GM19467 (cell line): ENCODE results near the gene ZCCHC14.
A peak's percentile ranks its signal among the peaks of the same experiment; 100 is the strongest.

Experiments used
- ATAC-seq: cut with Tn5 transposase; IDR thresholded peaks from one replicate; pipeline ENCODE4 v1.9.1; 2021; ENCODE audit warnings: mild to moderate bottlenecking, moderate library complexity; ENCODE audit not compliant: unreplicated experiment

The ZCCHC14 gene

DNA sequence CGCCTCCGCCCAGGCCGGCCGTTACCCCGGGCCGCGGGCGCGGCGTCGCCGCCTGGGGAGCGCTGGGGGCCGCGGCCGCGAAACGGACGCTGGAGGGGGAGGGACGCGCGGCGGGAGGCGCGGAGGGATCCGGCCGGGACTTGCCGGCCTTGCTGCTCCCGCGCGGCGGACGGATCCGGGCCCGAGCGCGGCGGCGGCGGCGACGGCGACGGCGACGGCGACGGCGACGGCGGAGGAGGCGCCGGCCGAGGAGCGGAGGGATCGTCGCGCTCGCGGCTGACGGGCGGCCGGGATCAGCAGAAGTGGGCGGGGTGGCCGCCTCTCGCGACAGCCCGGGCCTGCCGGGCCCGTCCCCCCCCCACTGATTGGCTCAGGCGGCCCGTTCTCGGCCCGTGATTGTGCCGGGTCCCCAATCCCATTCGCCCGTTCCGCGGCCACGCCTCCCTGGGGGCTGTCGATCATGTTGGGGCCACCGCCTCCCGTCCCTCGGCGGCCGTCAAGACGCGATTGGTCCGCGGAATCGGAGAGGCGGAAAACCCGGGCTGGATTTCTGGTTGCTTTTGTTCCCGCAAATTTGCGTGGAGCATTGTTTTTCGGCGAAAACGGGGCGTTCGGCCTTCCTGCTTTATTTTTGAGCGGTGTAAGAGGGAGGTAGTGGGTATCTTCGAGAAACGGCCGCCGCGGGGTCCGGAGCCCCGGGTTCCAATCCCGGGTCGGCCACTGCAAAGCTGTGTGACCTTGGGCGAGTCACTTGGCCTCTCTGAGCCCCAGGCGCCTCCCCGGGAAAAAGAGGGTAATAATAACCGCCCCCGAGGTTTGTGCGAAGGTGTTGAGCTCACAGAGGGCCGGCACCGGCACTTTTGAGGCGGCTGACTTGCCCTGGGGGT is at the start of gene ZCCHC14:
Gene ZCCHC14 (minus strand): TSS at position 304 of the 887 bp plus-strand sequence. CDS start 786 bp downstream, outside the sequence.
- peak; percentile 90 for ATAC-seq

DNA sequence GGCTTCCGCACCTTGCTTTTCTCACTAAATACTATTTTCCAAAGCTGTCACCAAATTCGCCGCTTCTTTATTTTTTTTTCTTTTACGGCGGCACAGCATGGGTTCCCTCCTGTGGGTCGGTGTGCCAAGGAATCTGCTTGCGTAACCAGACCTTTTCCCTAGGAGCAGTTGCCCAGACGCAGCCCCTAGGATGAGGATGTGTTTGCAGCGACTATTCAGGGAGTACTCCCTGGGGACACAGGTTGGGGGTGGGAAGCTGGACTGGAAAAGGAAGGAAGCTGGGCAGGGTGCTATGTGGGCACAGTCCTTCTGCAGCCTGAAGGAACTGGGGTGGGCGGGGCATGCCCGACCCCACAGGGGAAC is 49.0 kb upstream of the ZCCHC14 start:
- ATAC-seq = no peak

DNA sequence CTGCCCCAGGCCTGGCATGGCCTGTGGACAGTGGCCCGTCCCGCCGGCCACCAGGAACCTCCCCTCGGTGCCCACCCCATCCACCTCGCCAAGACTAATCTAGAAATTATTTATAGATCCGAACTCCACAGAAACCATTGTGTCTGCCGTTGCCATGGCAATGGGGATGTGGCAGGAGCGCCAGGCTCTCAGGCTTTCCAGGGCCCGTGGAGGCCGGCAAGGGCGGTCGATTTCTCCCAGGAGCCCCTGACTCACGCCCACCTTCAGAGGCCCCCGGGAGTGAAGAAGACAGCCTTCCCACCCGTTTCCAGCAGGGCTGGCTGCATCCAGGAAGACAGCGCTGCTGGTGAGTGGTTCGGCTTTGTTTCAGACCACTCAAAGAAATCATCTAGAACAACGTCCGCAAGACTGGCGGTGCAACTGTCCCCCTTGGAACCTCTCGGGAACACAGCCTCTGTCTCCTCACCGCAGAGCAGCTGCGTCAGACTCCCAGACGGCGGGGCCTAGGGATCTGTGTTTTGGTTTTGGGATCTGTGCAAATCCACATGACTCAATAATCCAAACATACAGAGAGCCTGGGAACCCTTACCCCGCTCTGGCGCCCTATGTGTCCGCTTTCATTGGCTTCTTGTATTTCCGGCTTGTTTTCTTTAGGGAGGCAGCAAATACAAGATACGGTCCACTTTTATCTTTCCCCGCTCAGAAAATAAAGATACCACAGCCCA is 48.5 kb upstream of the ZCCHC14 start:
- no peak for ATAC-seq

DNA sequence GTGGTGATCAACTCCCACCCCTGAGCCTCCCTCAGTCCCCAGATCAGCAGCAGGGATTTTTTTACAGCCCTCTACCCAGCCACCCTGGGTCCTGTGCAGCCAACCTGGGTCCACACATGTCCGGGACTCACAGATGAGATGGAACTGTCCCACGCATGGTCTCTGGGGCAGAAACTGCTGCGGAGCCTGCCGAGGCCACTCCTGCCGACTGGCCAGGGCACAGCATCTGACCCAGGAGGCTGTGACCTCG is 48.0 kb upstream of the ZCCHC14 start:
- ATAC-seq = no peak

DNA sequence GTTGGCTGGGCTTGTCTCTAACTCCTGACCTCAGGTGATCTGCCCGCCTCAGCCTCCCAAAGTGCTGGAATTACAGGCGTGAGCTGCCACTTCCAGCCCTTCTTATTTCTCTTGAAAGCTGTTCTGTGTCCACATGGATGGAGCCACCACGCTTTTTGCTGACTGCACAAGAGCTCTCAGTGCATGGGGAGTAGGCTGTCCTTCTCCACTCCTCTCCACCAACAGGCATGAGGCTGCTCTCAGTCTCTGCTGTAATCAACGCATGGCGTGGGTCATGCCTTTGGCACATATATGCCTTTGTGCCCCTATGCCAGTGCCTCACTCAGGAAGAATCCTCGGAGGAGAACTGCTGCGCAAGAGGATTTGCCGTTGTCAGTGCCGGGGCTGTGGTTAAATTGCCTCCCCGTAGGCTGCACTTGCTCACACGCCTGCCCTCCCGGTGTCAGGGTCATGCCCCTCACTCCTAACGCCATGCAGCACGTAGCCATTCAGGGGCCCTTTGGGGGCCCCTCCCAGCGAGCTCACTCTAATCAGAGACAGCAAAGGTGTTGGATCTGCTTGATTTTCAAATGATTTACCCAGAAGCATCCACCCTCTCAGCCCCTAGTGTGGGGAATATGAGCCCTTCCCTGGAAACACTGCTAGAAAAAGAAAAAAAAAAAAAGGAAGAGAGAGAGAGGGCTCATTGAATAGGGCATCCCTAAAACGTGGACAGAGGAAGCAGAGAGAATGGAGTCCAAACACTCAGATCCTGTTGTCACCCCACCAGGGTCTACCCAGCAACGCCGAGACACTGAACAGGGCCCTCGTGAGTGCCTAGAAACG is 47.5 kb upstream of the ZCCHC14 start:
- no peak for ATAC-seq

DNA sequence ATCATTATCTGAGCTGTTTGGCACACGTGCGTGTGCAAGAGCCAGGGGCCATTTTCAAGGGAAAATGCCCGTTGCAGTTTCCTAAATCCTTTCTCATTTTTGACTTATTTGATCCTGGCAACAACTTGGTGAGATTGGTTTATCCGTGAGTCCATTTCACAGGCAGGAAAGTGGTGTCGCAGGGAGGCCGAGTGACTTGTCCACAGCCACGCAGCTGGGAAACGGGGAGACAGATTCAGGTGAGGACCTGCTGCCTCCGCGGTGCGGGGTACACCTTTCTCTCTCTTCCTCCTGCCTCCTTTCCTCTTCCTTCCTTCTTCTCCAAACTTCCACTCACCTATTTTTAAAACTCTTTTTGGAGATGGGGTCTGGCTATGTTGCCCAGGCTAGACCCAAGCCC is 46.3 kb upstream of the ZCCHC14 start:
- no peak for ATAC-seq

DNA sequence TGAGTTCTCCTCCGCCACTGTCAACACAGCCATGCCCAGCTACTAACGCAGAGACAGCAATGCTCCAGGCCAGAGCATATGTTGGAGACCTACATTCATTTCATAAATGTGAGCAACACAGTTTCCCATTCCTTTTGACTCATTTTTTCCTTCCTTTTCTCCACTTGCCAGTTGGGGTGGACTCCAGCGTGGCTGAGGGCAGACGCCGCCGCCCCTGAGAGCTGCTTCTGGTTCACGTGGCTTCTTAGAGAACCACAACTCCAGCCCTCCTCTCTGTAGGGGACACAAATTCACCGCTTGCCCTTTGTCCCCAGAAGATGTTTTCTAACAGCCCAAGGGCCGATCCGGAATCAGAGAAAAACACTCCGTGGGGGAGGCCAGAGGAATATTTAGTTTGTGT is 45.8 kb upstream of the ZCCHC14 start:
- no peak for ATAC-seq

DNA sequence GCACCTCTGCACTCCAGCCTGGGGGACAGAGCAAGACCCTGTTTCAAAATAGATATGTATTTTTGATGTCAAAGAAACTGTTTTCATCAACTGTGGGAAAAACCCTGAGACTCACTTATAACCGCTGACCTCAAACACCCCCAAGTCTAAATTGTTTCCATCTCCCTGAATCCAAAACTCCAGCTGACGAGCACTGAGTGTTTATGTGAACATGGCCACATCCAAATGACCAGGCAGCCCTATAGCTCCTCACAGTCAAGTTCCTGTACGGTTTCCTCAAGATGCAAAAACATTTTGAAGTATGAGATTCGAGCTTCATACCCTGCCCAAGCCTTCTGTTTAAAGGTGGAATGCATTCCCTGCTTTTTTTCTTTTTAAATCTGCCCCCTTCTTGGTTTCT is 45.3 kb upstream of the ZCCHC14 start:
- ATAC-seq = no peak

DNA sequence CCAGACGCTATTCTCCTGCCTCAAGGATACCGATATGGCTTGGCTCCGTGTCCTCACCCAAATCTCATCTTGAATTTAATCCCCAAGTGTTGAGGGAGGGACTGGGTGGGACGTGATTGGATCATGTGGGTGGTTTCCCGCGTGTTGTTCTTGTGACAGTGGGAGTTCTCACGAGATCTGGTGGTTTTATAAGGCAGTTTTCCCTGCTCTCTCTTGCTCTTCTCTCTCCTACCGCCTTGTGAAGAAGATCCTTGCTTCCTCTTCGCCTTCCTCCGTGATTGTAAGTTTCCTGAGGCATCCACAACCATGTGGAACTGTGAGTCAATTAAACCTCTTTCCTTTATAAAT is 43.9 kb upstream of the ZCCHC14 start:
- no peak for ATAC-seq

DNA sequence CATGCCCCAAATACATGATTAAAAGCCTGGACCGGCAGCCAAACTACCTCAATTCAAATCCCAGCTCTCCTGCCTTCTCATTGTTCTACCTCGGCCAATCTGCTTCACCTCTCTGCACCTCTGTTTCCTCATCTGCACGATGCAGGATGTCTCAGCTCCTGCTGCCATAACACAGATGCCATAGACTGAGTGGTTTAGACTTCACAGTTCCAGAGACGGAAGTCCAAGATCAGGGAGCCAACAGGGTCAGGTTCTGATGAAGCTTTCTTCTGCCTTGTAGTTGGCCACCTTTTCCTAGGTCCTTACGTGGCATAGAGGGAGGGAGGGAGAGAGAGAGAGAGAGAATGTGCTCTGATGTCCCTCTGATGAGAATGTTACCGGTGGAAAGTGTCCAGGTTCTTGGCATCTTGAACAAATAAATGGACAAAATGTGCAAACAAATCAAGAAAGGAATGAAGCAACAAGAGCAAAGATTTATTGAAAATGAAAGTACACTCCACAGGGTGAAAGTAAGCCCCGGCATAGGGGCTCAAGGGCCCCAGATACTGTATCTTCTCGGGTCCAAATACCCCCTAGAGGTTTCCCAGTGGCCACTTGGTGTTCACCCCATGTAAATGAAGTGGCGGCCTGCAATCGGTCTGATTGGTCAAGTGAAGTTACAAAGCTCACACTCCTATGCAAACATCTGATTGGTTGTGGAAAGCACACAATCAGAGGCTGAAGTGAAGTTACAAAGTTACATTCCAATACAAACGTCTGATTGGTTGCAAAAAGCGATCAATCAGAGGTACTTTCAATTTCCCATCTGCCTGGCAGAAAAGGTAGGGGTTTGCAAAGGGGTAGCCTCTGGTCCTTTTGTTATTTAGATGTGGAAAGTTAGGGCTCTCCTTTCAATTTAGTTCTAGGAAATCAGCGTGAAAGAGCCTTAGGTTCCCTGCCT is 43.3 kb upstream of the ZCCHC14 start:
- no peak for ATAC-seq

DNA sequence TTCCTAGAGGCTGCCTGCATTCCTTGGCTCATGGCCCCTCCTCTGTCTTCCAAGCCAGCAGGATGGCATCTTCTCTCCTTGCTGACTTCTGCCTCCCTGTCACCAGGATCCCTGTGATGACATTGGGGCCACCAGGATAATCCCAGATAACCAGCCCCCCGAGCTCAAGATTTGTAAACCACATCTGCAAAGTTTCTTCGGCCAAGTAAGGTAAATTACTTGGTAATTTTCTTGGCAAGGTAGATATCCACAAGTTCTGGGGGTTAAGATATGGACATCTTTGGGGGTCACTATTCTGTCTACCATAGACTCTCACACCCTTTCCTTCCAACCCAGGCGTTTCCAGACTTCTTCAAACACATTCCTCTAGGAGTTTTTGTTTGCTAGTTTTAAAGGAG is 42.6 kb upstream of the ZCCHC14 start:
- ATAC-seq = no peak

DNA sequence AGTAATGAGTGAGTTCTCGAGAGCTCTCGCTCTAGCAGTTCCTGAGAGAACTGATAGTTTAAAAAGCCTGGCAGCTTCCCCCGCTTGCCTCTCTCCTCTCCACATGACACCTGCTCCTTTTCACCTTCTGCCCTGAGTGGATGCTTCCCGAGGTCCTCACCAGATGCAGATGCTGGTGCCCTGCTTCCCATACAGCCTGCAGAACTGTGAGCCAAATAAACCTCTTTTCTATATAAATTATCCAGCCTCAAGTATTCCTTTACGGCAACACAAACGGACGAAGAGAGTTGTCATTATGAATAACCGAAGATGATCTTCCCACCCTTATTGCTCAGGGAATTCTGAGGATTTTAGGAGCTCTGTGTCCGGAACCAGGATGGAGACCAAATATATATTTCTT is 41.9 kb upstream of the ZCCHC14 start:
- ATAC-seq = no peak

DNA sequence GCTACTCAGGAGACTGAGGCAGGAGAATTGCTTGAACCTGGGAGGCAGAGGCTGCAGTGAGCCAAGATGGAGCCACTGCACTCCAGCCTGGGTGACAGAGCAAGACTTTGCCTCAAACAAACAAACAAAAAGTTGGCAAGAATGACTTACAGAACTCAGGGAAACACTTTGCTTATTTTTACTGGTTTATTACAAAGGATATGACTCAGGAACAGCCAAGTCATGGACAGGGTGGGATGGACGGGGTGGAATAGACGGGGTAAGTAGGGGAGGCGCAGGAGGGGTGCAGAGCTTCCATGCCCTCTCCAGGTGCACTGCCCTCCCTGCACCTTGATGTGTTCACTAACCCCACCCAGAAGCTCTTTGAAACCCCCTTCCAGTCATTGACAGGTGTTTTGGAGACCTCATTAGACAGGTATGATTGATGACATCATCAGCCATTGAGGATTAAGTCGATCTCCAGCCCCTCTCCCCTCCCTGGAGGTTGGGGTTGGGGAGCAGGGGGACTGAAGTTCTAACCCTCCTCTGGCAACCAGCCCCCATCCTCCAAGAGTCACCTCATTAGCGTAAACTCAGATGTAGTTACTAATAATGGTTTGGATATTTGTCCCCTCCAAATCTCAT is 41.3 kb upstream of the ZCCHC14 start:
- ATAC-seq = no peak

DNA sequence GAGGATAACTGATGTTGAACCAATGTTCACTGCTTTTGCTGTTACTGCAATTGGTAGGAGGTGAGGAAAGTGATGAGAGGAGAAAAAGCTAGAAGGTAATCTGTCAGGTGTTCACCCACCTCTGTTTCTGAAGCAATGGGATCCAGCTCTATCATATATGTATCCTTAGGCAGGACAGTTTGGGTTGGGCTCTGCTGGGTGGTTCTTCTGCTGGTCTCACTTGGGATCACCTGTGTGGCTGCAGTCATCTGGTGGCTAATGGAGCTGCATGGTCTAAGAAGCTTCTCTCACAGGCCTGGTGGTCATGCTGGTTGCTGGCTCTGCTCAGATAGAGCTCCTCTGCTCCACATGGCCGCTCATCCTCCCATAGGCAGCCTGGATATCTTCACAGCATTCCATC is 40.2 kb upstream of the ZCCHC14 start:
- ATAC-seq = no peak

DNA sequence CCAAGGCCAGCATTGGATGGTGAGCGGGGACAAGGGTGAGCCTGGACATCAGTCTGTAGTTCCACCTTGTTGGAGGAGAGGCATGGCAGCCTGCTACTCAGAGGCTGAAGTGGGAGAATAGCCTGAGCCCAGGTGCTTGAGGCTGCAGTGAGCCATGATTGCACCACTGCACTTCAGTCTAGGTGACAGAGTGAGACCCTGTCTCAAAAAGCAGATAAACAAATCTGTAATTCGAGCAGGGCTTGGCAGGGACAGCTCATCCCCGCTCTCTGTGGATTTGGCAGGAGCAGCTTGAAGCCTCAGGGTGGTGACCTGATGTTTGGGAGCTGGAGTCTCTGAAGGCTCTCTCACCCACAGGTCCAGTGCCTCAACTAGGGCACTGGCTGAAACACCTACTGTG is 38.6 kb upstream of the ZCCHC14 start:
- no peak for ATAC-seq

DNA sequence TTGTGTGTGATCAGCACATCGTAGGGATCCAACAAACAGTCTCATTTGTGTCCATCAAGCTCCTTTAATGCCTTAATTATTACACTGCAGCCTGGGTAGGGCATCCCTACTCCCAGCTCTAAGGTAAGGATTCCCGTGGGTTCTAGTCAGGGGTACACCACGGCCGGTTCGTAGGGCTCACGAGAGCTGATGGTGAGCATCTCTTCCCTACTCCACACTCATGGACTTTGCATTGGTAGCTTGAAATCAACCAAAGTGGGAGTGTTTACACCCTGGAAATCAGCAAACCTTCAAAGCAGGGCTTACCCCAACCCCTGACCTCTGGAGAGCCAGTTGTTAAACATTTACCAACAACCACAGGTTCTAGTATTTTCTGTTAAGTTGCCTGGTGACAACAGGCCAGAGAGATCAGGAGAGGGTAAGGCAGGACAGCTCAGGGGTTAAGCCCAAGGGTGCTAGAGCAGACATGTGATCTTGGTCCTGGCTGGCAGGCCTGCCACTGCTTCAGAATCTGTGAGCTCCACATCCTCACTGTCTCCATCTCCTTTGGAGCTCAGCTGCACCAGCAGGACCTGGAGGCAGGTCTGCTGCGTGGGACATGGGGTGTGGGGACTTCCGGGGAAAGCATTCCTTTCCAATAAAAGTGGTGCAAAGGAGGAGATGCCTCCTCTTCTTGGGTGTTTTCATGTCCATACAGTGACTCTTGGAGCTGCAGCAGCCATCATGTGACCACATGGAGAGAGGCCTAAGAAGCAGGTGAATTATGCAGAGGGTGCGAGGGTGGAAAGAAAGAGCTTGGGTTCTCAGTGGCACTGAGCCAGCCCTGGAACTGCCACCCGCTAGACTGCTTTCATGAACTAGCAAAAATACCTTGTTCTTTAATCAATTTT is 36.1 kb upstream of the ZCCHC14 start:
- ATAC-seq = no peak

DNA sequence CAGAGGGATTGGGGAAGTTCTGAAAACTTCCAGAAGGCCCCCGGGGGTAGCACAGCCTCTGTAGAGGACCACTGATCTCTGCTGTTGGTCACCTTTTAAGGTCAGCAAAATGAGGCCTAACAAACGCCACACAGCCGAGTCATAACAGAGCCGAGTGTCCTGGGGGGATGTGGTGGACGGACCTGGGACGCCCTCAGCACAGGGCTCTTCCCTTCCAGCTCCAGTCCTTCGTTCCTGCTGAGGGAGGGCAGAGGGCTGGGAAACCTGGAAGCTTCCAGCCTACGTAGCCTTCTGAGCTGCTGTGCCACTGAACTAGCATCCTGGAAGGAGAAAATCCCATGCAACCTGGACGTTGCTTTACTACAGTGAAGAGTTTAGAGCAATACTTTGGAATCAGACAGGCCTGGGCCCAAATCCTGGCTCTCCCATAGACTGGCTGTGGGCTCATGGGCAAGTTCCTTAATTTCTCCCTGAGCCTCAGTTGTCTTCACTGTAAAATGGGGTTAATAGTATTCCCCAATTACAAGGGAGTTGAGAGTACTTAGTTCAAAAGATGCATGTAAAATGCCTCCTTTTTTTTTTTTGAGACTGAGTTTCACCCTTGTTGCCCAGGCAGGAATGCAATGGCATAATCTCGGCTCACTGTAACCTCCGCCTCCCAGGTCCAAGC is 34.4 kb upstream of the ZCCHC14 start:
- ATAC-seq = no peak

DNA sequence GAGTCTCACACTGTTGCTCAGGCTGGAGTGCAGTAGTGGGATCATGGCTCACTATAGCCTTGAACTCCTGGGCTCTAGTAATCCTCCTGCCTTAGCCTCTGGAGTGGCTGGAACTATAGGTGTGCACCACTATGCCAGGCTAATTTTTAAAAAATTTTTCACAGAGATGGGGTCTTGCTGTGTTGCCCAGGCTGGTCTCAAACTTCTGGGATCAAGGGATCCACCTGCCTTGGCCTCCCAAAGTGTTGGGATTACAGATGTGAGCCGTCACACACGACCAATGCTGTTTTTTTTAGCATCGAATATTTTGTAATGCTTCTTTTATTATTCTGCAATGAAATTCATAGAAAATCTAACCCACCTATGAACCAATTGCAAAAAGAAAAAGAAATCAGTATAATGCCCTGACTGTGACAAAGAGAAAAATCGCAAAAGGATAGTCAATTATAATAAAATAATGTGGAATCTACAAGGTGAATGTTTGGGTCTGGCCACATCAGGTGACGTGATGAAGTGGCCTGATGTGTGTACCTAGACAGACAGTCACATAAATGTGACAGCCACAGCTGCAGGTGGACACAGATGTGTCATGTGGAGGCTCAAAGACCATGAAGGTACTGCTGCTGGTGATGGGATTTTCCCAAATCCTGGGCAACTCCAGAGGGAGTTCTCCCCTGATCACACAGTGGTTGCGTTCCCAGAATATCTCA is 33.6 kb upstream of the ZCCHC14 start:
- ATAC-seq = no peak
